LHCN-M2 (cell line): ENCODE results near the gene WNT6. TPM values are rescaled to one million over a fixed set of nuclear protein-coding genes. Genes with fewer than 3 reads are reported as not detected.

Experiments used
- DNase-seq: peaks from one replicate; pipeline ENCODE4 v3.0.0-alpha.2; 2012; ENCODE audit warnings: low read depth
- polyA plus RNA-seq: library from polyadenylated mRNA; unstranded; fragments of >200 nt; gene quantifications from one replicate; pipeline ENCODE4 v1.2.1, GENCODE V29; 2012; ENCODE audit warnings: missing spikeins
- total RNA-seq: library from RNA; depleted of rRNA; stranded (reverse); fragments of >200 nt; gene quantifications from 2 replicates; pipeline ENCODE4 v1.2.3, GENCODE V29; 2014; rRNA removed

The WNT6 gene
- 0.23 TPM in 1 of 2 replicates, not detected in the other for total RNA-seq
- not detected for polyA plus RNA-seq

DNA sequence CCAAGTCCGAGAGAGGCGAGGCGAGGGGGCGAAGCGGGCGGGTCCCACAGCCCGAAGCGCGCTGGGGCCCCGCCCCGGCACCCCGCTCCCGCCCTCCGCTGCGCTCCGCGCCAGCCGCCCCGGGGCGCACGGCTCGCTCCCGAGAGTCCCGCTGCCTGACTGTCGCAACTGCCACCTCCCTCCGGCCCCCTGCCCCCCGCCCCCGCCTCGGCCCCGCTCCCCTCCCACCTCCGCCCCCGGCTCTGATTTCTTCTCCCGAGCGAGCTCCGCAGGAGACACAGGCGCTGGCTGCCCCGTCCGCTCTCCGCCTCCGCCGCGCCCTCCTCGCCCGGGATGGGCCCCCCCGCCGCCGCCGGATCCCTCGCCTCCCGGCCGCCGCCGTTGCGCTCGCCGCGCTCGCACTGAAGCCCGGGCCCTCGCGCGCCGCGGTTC is at the start of gene WNT6:
TSS of gene WNT6 (plus strand) at position 250 of the 432 bp plus-strand sequence. CDS start 233 bp downstream, outside the sequence.
- no peak for DNase-seq

DNA sequence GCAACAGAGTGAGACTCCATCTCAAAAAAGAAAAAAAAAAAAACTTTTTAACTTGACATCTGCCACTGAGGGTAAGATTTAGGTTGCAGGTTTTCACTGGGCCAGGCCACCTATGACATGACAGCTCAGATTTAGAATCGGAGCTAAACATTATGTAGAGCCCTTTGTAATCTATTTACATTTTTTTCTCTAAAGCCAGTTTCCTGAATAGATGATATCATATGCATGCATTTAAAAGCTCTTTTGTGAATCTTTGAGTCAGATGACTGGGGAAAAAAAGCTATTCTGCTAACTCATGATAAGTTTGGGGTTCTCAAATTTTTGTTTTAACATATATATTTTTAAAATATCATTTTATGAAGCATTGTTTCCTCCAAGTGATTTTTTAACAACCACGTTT is 49.3 kb upstream of the WNT6 start:
- DNase-seq: no peak

DNA sequence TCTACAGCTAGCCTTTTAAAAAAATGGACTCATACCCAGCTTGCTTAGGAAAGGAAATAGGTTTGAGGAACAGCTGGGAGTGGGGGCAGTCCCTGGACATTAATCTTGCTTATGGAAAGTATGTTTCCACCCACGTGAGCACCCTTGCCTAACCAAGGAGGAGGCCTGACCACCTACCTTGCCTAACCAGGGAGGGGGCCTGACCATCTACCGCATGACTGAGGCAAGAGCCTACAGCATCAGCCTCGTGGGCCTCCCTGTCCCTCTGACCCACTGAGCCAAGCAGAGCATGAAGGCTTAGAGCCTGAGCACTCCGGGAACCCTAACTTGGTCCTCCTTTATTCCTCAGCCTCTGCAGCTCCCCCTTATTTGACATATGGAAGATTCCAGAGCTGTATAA is 48.2 kb upstream of the WNT6 start:
- no peak for DNase-seq

GRCh38 chr2:218812096-218812815 is 47.3 kb upstream of the WNT6 start:
- DNase-seq: no peak

GRCh38 chr2:218812861-218813260 is 46.7 kb upstream of the WNT6 start:
- DNase-seq: no peak

- DNase-seq: no peak
Measured at GRCh38 chr2:218813771-218814460, 45.7 kb upstream of the WNT6 start.

DNA sequence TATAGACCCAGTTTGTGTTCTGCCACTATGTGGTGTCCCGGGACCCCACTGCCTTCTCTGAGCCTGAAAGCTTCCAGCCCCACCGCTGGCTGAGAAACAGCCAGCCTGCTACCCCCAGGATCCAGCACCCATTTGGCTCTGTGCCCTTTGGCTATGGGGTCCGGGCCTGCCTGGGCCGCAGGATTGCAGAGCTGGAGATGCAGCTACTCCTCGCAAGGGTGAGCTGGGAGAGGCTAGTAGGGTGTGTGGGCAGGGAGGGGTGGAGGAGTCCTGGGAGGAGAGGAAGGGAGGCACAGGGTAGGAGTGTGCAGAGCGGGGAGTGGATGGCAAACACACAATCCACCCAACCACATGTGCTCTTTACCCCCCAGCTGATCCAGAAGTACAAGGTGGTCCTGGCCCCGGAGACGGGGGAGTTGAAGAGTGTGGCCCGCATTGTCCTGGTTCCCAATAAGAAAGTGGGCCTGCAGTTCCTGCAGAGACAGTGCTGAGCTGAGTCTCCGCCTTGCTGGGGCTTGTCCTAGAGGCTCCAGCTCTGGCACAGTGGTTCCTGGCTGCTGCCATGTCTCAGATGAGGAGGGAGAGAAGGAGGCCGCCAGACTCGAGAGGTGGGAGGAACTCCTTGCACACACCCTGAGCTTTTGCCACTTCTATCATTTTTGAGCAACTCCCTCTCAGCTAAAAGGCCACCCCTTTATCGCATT is 44.9 kb upstream of the WNT6 start:
- no peak for DNase-seq

- no peak for DNase-seq
Measured at GRCh38 chr2:218815244-218815637, 44.4 kb upstream of the WNT6 start.

- DNase-seq: no peak
Measured at GRCh38 chr2:218815649-218816048, 44.0 kb upstream of the WNT6 start.

DNA sequence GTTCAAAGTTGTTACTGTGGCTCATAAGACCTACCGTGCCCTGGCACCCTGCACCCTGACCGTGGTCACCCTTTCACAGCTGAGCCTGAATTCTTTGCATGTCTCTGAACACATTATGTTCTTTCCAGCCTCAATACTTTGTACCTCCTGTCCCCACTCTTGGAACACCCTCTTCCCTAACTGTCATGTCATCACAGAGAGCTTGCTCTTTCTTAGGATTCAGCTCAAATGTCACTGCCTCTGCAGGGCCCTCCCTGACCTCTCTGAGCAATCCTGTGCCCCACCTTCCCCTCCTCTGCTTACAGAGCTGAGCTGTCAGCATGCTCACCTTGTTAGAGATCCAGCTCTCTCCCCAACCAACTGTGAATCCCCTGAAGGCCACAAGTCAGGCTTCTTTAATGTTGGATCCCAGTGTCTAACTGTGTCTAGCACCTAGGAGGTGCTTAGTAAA is 43.0 kb upstream of the WNT6 start:
- no peak for DNase-seq

DNA sequence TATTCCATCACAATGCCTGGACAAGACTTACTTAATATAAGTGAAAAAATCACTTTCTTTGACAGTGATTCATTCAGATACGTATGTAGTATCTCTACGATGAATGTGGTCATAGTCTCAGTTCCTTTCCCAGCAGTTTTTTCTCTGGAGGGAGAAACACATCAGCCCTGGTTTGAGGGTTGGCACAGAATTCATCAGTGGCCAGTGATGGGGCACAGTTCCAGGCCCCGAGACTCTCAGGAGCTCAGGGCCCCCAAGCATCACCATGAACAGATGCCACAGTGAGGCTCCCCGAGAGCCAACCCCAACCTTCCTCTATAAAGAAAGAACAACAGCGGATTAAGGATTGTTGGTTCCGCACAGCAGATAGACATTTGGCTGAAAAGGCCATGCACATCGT is 40.5 kb upstream of the WNT6 start:
- DNase-seq: no peak

DNA sequence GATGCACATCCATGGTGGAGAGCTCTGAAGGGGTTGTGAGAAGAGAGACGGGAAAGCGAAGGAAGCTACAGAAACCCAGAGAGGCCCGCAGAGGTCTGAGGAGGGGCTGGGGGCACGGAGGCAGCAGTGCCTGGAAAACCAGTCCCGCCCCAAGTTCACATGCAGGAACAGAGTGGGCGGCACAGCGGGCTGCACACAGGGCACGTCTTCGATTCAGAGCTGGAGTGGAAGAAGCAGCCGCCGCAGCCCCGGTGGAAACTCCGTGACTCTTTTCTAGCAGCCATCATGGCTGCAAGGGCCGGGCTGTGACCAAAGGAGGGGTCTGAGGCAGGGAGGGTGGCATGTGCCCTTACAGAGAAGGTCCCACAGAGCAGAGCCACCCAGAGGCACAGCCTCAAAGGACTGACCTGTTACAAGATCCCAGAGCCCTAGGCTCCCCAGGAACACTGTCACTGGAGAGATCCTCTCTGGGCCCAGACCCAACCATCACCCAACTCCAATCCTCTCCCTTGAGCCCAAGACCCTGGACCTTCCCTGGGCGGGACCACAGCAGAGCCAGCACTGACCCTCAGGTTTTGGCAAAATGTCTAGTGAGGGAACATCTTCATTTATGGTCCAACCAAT is 38.7 kb upstream of the WNT6 start:
- DNase-seq: no peak

DNA sequence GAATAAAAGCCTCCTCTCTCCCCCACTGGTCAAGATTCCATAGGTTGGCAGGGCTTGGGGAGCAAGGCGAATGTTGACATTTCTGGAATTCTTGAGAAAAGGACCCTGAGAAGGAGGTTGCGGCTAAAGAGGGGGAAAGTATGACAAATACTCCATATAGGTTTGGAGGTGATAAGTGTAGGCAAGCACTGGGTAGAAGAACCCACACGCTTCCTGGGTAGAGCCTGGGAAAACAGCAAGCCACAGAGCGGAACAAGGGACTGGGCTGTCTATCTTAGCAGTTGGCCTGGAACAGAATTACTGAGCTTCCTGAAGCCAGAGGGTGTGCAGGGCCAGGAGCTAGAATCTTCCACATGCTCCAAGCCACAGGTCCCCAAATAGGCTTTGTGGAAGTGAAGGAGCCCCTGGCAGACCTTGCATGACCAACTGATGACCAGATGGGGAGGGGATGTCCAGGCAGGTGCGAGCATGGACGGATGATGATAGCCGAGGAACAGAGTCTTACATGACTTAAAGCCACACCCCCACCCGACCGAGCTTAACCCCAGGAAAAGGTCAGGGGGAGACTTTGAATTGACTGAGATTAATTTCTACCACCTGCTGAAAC is 37.9 kb upstream of the WNT6 start:
- no peak for DNase-seq

- no peak for DNase-seq
Measured at GRCh38 chr2:218822622-218823021, 37.0 kb upstream of the WNT6 start.

DNA sequence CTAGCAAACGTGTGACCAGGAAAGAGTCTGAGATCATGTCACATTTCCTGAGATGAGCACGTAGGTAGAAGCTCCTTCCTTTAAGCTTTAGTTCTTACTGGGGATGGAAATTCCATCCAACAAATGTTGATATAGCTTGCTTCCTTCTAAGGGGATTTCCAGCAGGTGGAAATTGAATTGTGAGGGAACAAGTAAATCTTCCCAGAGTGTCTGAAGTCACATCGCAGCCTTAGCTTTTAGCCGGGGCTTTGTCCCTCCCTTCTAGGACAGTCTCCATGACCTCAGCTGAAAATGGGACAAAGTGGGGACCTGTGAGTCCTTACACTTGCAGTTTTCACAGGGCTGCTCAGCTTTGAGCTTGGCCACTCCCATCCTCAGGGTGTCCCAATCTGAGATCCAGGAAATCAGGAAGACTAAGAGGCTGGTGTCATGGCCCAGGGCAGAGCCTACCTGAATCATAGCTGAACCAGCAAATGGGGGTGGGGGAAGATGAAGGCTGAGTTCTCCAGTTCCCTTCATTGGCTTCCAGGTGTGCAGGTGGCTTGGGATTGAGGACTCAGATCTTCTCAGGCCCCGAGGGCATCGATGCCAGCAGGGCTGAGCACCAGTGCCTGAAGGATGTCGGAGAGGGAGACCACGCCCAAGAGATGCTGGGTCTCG is 36.3 kb upstream of the WNT6 start:
- DNase-seq: no peak

DNA sequence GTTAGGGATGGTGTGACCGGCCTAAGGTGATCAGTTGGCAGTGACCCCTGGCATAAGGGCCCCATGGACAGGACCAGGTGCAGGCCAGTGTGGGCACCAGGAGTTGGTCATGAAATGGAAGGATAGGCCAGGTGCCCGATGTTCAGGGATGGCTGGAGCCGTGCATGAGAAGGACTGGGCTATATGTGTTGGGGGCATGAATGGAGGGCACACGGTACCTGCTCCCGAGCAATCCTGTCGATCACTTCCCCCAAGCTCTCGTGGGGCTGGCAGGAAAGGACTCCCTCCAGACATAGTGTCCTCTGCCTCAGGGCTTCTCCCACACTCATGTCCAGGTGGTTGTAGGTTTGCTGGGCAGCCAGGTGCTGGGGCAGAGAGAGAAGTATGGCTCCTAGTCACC is 35.6 kb upstream of the WNT6 start:
- DNase-seq: no peak

DNA sequence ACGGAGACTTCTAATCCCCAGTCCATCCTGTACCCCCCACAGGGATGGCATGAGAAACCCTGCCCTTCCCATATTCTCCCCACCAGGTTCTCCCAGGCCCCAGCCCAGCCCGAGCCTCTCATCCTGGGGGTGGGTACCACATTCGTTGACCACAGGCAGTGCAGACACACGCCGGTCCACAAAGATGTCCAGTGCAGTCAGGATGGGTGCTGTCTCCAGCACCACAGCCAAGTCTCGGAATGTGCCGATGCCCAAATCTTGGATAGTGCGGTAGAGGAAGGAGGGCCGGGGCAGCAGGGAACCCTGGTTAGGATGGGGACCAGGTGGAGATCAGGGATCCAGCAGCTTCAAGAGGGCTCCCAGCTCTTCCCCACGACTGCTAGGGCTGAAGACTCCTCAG is 32.8 kb upstream of the WNT6 start:
- no peak for DNase-seq

- DNase-seq: no peak
Measured at GRCh38 chr2:218827701-218828476, 31.7 kb upstream of the WNT6 start.

DNA sequence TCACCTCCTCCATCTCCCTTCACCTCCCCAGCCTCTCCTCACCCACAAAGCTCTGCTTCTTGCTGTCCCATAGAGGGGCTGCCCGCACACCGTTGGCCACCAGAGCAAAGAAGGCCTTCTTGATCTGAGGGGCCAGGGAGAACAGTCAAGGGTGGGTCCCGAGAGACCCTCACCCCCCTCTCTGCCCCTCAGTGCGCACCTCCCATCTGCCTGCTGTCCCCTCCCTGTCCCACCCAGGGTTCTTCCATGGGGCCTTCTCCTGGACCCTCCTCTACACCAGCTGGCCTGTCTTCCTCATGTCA is 31.2 kb upstream of the WNT6 start:
- no peak for DNase-seq

GRCh38 chr2:218829868-218830451 is 29.6 kb upstream of the WNT6 start:
- DNase-seq: no peak
